OCI-LY1 (cell line): Measurements from ENCODE around the gene SPSB4.

ENCODE experiments used
- H2AFZ ChIP-seq: fragments of 200-600 bp; sonication (generic), shearing (Covaris generic); 2 replicates; pipeline ENCODE4 v1.6.0; 2014; ENCODE audit warnings: antibody characterized with exemption, mild to moderate bottlenecking, low read length
- H3F3A ChIP-seq: fragments of 200-600 bp; sonication (generic), shearing (Covaris generic); 2 replicates; pipeline ENCODE4 v1.6.0; 2014; ENCODE audit warnings: mild to moderate bottlenecking, antibody characterized with exemption, low read length, moderate library complexity; ENCODE audit not compliant: insufficient read depth
- H3K27ac ChIP-seq: fragments of 200-600 bp; sonication (generic); 2 replicates; pipeline ENCODE4 v1.5.1; 2014; ENCODE audit warnings: low read length, mixed run types, mild to moderate bottlenecking, low read depth; ENCODE audit not compliant: poor library complexity, severe bottlenecking
- H3K27me3 ChIP-seq: fragments of 200-600 bp; sonication (generic); 2 replicates; pipeline ENCODE4 v1.6.0; 2014; ENCODE audit warnings: antibody characterized with exemption, mild to moderate bottlenecking, low read length, moderate library complexity; ENCODE audit not compliant: insufficient read depth
- H3K36me3 ChIP-seq: fragments of 200-600 bp; sonication (generic); 2 replicates; pipeline ENCODE4 v1.6.1; 2014; ENCODE audit warnings: mild to moderate bottlenecking, antibody characterized with exemption, low read length, moderate library complexity, mixed read lengths; ENCODE audit not compliant: insufficient read depth
- H3K4me1 ChIP-seq: fragments of 200-600 bp; sonication (generic); 2 replicates; pipeline ENCODE4 v1.5.1; 2014; ENCODE audit warnings: mild to moderate bottlenecking, low read length, moderate library complexity; ENCODE audit not compliant: insufficient read depth, severe bottlenecking
- H3K4me2 ChIP-seq: fragments of 200-600 bp; sonication (generic), shearing (Covaris generic); 2 replicates; pipeline ENCODE4 v1.6.1; 2014; ENCODE audit warnings: low read length
- H3K4me3 ChIP-seq: fragments of 200-600 bp; sonication (generic); 2 replicates; pipeline ENCODE4 v1.5.1; 2014; ENCODE audit warnings: low read length, low read depth, mild to moderate bottlenecking, mixed read lengths; ENCODE audit not compliant: poor library complexity, severe bottlenecking
- H3K79me2 ChIP-seq: fragments of 200-600 bp; shearing (Covaris generic); 2 replicates; pipeline ENCODE4 v1.6.1; 2016; ENCODE audit warnings: mixed run types, low read length, mixed read lengths; ENCODE audit not compliant: insufficient read depth
- H3K9ac ChIP-seq: fragments of 200-600 bp; sonication (generic), shearing (Covaris generic); 2 replicates; pipeline ENCODE4 v1.6.1; 2014; ENCODE audit warnings: mild to moderate bottlenecking, low read length, mixed read lengths
- H3K9me2 ChIP-seq: fragments of 200-600 bp; sonication (generic), shearing (Covaris generic); 2 replicates; pipeline ENCODE4 v1.6.1; 2014; ENCODE audit warnings: low read depth, mild to moderate bottlenecking, low read length, mixed read lengths
- H3K9me3 ChIP-seq: fragments of 200-600 bp; shearing (Covaris generic); 2 replicates; pipeline ENCODE4 v1.6.1; 2014; ENCODE audit warnings: low read length, mixed read lengths
- H4K20me1 ChIP-seq: fragments of 200-600 bp; sonication (generic), shearing (Covaris generic); 2 replicates; pipeline ENCODE4 v1.6.0; 2016; ENCODE audit warnings: mild to moderate bottlenecking, low read length; ENCODE audit not compliant: insufficient read depth
- CTCF ChIP-seq: fragments of 200-600 bp; sonication (generic), shearing (Covaris generic); IDR thresholded peaks from 2 replicates; pipeline ENCODE4 v1.5.1; 2017; ENCODE audit warnings: mild to moderate bottlenecking, antibody characterized with exemption, low read length, moderate library complexity, mixed read lengths
- EZH2 ChIP-seq: fragments of 200-600 bp; sonication (generic), shearing (Covaris generic); IDR thresholded peaks from 2 replicates; pipeline ENCODE4 v1.8.0; 2017; ENCODE audit warnings: borderline replicate concordance, mixed run types, mild to moderate bottlenecking, antibody characterized with exemption, low read length, moderate library complexity, mixed read lengths

SPSB4 gene

GRCh38 chr3:141127344-141128125, 76.4 kb downstream of the SPSB4 start:
- Histone ChIP-seq H2AFZ (no peak overlapping the region), H3K9me3 (0 out of 2 replicates have a peak, but pooled peaks cover 4% of the 10 kb centered on the region), H3K36me3 (no peaks in the 10 kb centered on the region), H3K4me1 (no peaks in the 10 kb centered on the region), H3K27ac (no peak overlapping the region), H3K9me2 (no peaks in the 10 kb centered on the region), H3K4me2 (no peak overlapping the region), H4K20me1 (no peaks in the 10 kb centered on the region), H3F3A (no peaks in the 10 kb centered on the region), H3K9ac (no peak overlapping the region), H3K4me3 (no peak overlapping the region), H3K27me3 (no peaks in the 10 kb centered on the region; the same call in 1 of the 2 replicates), H3K79me2 (no peaks in the 10 kb centered on the region)
- no peak for TF ChIP-seq CTCF
- no peak for TF ChIP-seq EZH2

- Histone ChIP-seq H3K4me1 (no peaks in the 10 kb centered on the region), H3K4me3 (no peak overlapping the region), H3K9ac (no peak overlapping the region)
Measured at GRCh38 chr3:141128126-141128777, 77.1 kb downstream of the SPSB4 start.

GRCh38 chr3:141129049-141129448, 77.9 kb downstream of the SPSB4 start:
- H3K9me3 ChIP-seq, result 0 out of 2 replicates have a peak, but pooled peaks cover 4% of the 10 kb centered on the region
- no peak overlapping the region for H3K4me3 ChIP-seq
- no peak overlapping the region for H2AFZ ChIP-seq
- no peaks in the 10 kb centered on the region for H3K79me2 ChIP-seq
- no peak overlapping the region for H3K4me2 ChIP-seq
- no peaks in the 10 kb centered on the region for H3K4me1 ChIP-seq
- no peaks in the 10 kb centered on the region for H3K9me2 ChIP-seq
- H4K20me1 ChIP-seq, result no peaks in the 10 kb centered on the region
- H3K27ac ChIP-seq, result no peak overlapping the region
- H3K9ac ChIP-seq, result no peak overlapping the region
- H3K36me3 ChIP-seq, result no peaks in the 10 kb centered on the region
- TF ChIP-seq CTCF, result no peak
- TF ChIP-seq EZH2, result no peak
- no peaks in the 10 kb centered on the region for H3K27me3 ChIP-seq
- no peaks in the 10 kb centered on the region for H3F3A ChIP-seq

More at GRCh38 chr3:141128126-141128777, 77.1 kb downstream of the SPSB4 start:
- H3K79me2 ChIP-seq, result no peaks in the 10 kb centered on the region
- H3K27ac ChIP-seq, result no peak overlapping the region
- TF ChIP-seq CTCF (no peak), EZH2 (no peak)
- H3K36me3 ChIP-seq, result no peaks in the 10 kb centered on the region
- H3K27me3 ChIP-seq, result no peaks in the 10 kb centered on the region; the same call in 1 of the 2 replicates
- H4K20me1 ChIP-seq, result no peaks in the 10 kb centered on the region
- H3K9me3 ChIP-seq, result 0 out of 2 replicates have a peak, but pooled peaks cover 4% of the 10 kb centered on the region
- no peaks in the 10 kb centered on the region for H3F3A ChIP-seq
- no peak overlapping the region for H3K4me2 ChIP-seq
- no peaks in the 10 kb centered on the region for H3K9me2 ChIP-seq
- no peak overlapping the region for H2AFZ ChIP-seq
